ENCODE data around the gene WWOX. TPM values are rescaled to one million over a fixed set of nuclear protein-coding genes. Genes with fewer than 3 reads are reported as not detected.

Gene WWOX
- total RNA-seq, 2 donors from 2014 or later, result 30.0 to 35.4 TPM

DNA sequence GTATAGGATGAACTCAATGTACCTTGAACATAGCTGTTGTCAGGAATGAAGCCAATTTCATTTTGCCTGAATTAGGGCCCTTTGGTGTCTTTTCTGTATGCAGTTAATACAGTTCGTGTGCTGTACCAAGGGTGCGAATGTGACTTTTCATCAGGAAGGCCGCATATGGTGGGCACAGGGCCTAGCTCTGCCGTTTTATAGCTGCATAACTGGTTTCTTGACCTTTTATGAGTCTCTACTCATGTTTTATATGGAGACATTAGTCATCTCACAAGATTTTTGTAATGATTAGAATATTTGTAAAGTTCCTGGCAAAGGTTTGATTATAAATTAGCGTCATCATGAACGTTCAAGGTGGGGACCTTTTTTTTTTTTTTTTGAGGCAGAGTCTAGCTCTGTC, 989.5 kb downstream of the WWOX start:
- H3K27me3 Mint-ChIP-seq (ENCODE audit: insufficient read depth), result peaks cover 9% of the 10 kb centered on the region
- Histone ChIP-seq H3K9me3 (ENCODE audit: control insufficient read depth, low read length) (no peaks in the 10 kb centered on the region), H3K4me1 (ENCODE audit: control insufficient read depth, insufficient read depth, low read length) (no peaks in the 10 kb centered on the region), H3K4me3 (ENCODE audit: low read length) (no peak overlapping the region), H3K27me3 (ENCODE audit: control insufficient read depth, insufficient read depth, low read length, poor library complexity, severe bottlenecking) (peaks cover 8% of the 10 kb centered on the region), H3K36me3 (ENCODE audit: control insufficient read depth, insufficient read depth, low read length) (no peaks in the 10 kb centered on the region), H3K27ac (ENCODE audit: low read depth, low read length) (no peak overlapping the region), H3K9ac (ENCODE audit: extremely low read depth, low read length, poor library complexity, severe bottlenecking) (no peak overlapping the region)
- 98 to 100% methylated on average over 6 of the region's 6 CpGs for WGBS, 2 experiments (ENCODE audit: insufficient coverage in 1 of 2, insufficient read length in 1 of 2)
- no peaks in the 10 kb centered on the region for H3K9me3 Mint-ChIP-seq
- H3K4me1 Mint-ChIP-seq, result no peaks in the 10 kb centered on the region
- no peak overlapping the region for H3K4me3 Mint-ChIP-seq
- no peak for DNase-seq
- no peak overlapping the region for H3K27ac Mint-ChIP-seq
- no peaks in the 10 kb centered on the region for H3K36me3 Mint-ChIP-seq (ENCODE audit: low read depth)
- TF ChIP-seq, protein P1, sequence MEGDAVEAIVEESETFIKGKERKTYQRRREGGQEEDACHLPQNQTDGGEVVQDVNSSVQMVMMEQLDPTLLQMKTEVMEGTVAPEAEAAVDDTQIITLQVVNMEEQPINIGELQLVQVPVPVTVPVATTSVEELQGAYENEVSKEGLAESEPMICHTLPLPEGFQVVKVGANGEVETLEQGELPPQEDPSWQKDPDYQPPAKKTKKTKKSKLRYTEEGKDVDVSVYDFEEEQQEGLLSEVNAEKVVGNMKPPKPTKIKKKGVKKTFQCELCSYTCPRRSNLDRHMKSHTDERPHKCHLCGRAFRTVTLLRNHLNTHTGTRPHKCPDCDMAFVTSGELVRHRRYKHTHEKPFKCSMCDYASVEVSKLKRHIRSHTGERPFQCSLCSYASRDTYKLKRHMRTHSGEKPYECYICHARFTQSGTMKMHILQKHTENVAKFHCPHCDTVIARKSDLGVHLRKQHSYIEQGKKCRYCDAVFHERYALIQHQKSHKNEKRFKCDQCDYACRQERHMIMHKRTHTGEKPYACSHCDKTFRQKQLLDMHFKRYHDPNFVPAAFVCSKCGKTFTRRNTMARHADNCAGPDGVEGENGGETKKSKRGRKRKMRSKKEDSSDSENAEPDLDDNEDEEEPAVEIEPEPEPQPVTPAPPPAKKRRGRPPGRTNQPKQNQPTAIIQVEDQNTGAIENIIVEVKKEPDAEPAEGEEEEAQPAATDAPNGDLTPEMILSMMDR (conservative IDR thresholded peaks at IDR 0.05), result no peak

GRCh38 chr16:79089735-79090284, 990.4 kb downstream of the WWOX start:
- H3K9me3 Mint-ChIP-seq, result no peaks in the 10 kb centered on the region
- peaks cover 9% of the 10 kb centered on the region for H3K27me3 Mint-ChIP-seq (ENCODE audit: insufficient read depth)
- no peaks in the 10 kb centered on the region for H3K36me3 Mint-ChIP-seq (ENCODE audit: low read depth)
- Histone ChIP-seq H3K27ac (ENCODE audit: low read depth, low read length) (no peak overlapping the region), H3K9me3 (ENCODE audit: control insufficient read depth, low read length) (no peaks in the 10 kb centered on the region), H3K27me3 (ENCODE audit: control insufficient read depth, insufficient read depth, low read length, poor library complexity, severe bottlenecking) (peaks cover 8% of the 10 kb centered on the region), H3K9ac (ENCODE audit: extremely low read depth, low read length, poor library complexity, severe bottlenecking) (no peak overlapping the region), H3K4me3 (ENCODE audit: low read length) (no peak overlapping the region), H3K36me3 (ENCODE audit: control insufficient read depth, insufficient read depth, low read length) (no peaks in the 10 kb centered on the region), H3K4me1 (ENCODE audit: control insufficient read depth, insufficient read depth, low read length) (no peaks in the 10 kb centered on the region)
- TF ChIP-seq, protein P1 (conservative IDR thresholded peaks at IDR 0.05), result no peak
- H3K27ac Mint-ChIP-seq, result no peak overlapping the region
- DNase-seq, result no peak
- H3K4me1 Mint-ChIP-seq, result no peaks in the 10 kb centered on the region
- WGBS, 2 experiments (ENCODE audit: insufficient coverage in 1 of 2, insufficient read length in 1 of 2), result 91 to 100% methylated on average over 6 to 10 of the region's 10 CpGs
- H3K4me3 Mint-ChIP-seq, result no peak overlapping the region

GRCh38 chr16:79090966-79091365, 991.5 kb downstream of the WWOX start:
- TF ChIP-seq, protein P1 (conservative IDR thresholded peaks at IDR 0.05), result no peak
- peaks cover 8% of the 10 kb centered on the region for H3K27me3 ChIP-seq (ENCODE audit: control insufficient read depth, insufficient read depth, low read length, poor library complexity, severe bottlenecking)
- no peaks in the 10 kb centered on the region for H3K4me1 Mint-ChIP-seq
- H3K9me3 ChIP-seq (ENCODE audit: control insufficient read depth, low read length), result no peaks in the 10 kb centered on the region
- H3K4me3 ChIP-seq (ENCODE audit: low read length), result no peak overlapping the region
- peaks cover 15% of the 10 kb centered on the region for H3K27me3 Mint-ChIP-seq (ENCODE audit: insufficient read depth)
- no peaks in the 10 kb centered on the region for H3K36me3 ChIP-seq (ENCODE audit: control insufficient read depth, insufficient read depth, low read length)
- 88 to 97% methylated on average over 1 to 4 of the region's 4 CpGs for WGBS, 2 experiments (ENCODE audit: insufficient coverage in 1 of 2, insufficient read length in 1 of 2)
- no peaks in the 10 kb centered on the region for H3K4me1 ChIP-seq (ENCODE audit: control insufficient read depth, insufficient read depth, low read length)
- no peak overlapping the region for H3K27ac ChIP-seq (ENCODE audit: low read depth, low read length)
- DNase-seq, result no peak
- H3K9me3 Mint-ChIP-seq, result no peaks in the 10 kb centered on the region
- H3K9ac ChIP-seq (ENCODE audit: extremely low read depth, low read length, poor library complexity, severe bottlenecking), result no peak overlapping the region
- H3K27ac Mint-ChIP-seq, result no peak overlapping the region
- H3K4me3 Mint-ChIP-seq, result no peak overlapping the region
- H3K36me3 Mint-ChIP-seq (ENCODE audit: low read depth), result no peaks in the 10 kb centered on the region

Data from endodermal cell (in vitro differentiated cells).